HepG2 (cell line): ENCODE data around the gene WBP1. TPM values are rescaled to one million over a fixed set of nuclear protein-coding genes. Genes with fewer than 3 reads are reported as not detected.

ENCODE experiments used
- BRD4 ChIP-seq: sonication (generic); formaldehyde crosslinking; IDR thresholded peaks from 2 replicates; pipeline ENCODE4 v1.4.0; 2020; ENCODE audit warnings: missing genetic modification reagents
- CENPBD1 ChIP-seq: sonication (generic); formaldehyde crosslinking; IDR thresholded peaks from 2 replicates; pipeline ENCODE4 v1.8.0; 2022; ENCODE audit warnings: missing genetic modification reagents, low read depth, mild to moderate bottlenecking, borderline replicate concordance
- EED ChIP-seq: sonication (generic); formaldehyde crosslinking; IDR thresholded peaks from 2 replicates; pipeline ENCODE4 v1.5.0; 2020; ENCODE audit warnings: mild to moderate bottlenecking, missing genetic modification reagents
- ETV6 ChIP-seq: sonication (generic); formaldehyde crosslinking; conservative IDR thresholded peaks from 2 replicates; pipeline ENCODE4 v1.4.0; 2020; ENCODE audit warnings: missing genetic modification reagents
- IKZF1 ChIP-seq: fragments of 450-650 bp; IDR thresholded peaks from 2 replicates; pipeline ENCODE4 v1.7.1; 2016
- IKZF4 ChIP-seq: sonication (generic); formaldehyde crosslinking; IDR thresholded peaks from 2 replicates; pipeline ENCODE4 v1.5.1; 2020; ENCODE audit warnings: borderline replicate concordance, mild to moderate bottlenecking, low read depth, missing genetic modification reagents; ENCODE audit errors: not compliant biosample characterization
- KDM2A ChIP-seq: sonication (generic); formaldehyde crosslinking; IDR thresholded peaks from 2 replicates; pipeline ENCODE4 v1.4.0; 2020; ENCODE audit warnings: low read depth, missing genetic modification reagents, borderline replicate concordance
- KLF12 ChIP-seq: sonication (generic); formaldehyde crosslinking; IDR thresholded peaks from 2 replicates; pipeline ENCODE4 v1.4.0; 2020; ENCODE audit warnings: missing genetic modification reagents, borderline replicate concordance
- MED8 ChIP-seq: sonication (generic); formaldehyde crosslinking; IDR thresholded peaks from 2 replicates; pipeline ENCODE4 v1.8.1; 2023; ENCODE audit warnings: mild to moderate bottlenecking, missing genetic modification reagents; ENCODE audit not compliant: insufficient replicate concordance
- NFATC3 ChIP-seq: sonication (generic); formaldehyde crosslinking; IDR thresholded peaks from 2 replicates; pipeline ENCODE4 v1.5.1; 2020; ENCODE audit warnings: mild to moderate bottlenecking, missing genetic modification reagents
- TARDBP ChIP-seq: sonication (generic); formaldehyde crosslinking; IDR thresholded peaks from 2 replicates; pipeline ENCODE4 v1.8.0; 2022; ENCODE audit warnings: mild to moderate bottlenecking, missing genetic modification reagents
- TFAP4 ChIP-seq: sonication (generic); IDR thresholded peaks from 2 replicates; pipeline ENCODE4 v1.6.1; 2016; ENCODE audit warnings: low read depth, borderline replicate concordance
- THAP7 ChIP-seq: sonication (generic); formaldehyde crosslinking; IDR thresholded peaks from 2 replicates; pipeline ENCODE4 v1.8.1; 2023; ENCODE audit warnings: mild to moderate bottlenecking, missing genetic modification reagents
- WIZ ChIP-seq: sonication (generic); formaldehyde crosslinking; IDR thresholded peaks from 2 replicates; pipeline ENCODE4 v1.5.1; 2020; ENCODE audit warnings: mild to moderate bottlenecking, missing genetic modification reagents
- ZBTB2 ChIP-seq: sonication (generic); formaldehyde crosslinking; IDR thresholded peaks from 2 replicates; pipeline ENCODE4 v1.8.0; 2022; ENCODE audit warnings: low read depth, missing genetic modification reagents
- ZFP41 ChIP-seq: sonication (generic); formaldehyde crosslinking; IDR thresholded peaks from 2 replicates; pipeline ENCODE4 v1.4.0; 2020; ENCODE audit warnings: mild to moderate bottlenecking, missing genetic modification reagents, borderline replicate concordance
- ZMYM3 ChIP-seq: sonication (generic); formaldehyde crosslinking; IDR thresholded peaks from 2 replicates; pipeline ENCODE4 v1.5.1; 2020; ENCODE audit warnings: mild to moderate bottlenecking, missing genetic modification reagents
- ZNF264 ChIP-seq: sonication (generic); formaldehyde crosslinking; IDR thresholded peaks from 2 replicates; pipeline ENCODE4 v1.4.0; 2020; ENCODE audit warnings: missing genetic modification reagents
- ZNF3 ChIP-seq: IDR thresholded peaks from 2 replicates; pipeline ENCODE4 v1.7.0; 2017; ENCODE audit warnings: inconsistent platforms
- ZNF432 ChIP-seq: sonication (generic); formaldehyde crosslinking; IDR thresholded peaks from 2 replicates; pipeline ENCODE4 v1.5.0; 2020; ENCODE audit warnings: missing genetic modification reagents, mild to moderate bottlenecking, borderline replicate concordance
- ZNF558 ChIP-seq: sonication (generic); formaldehyde crosslinking; IDR thresholded peaks from 2 replicates; pipeline ENCODE4 v1.9.0; 2022; ENCODE audit warnings: mild to moderate bottlenecking, missing genetic modification reagents, borderline replicate concordance
- ZNF597 ChIP-seq: sonication (generic); formaldehyde crosslinking; IDR thresholded peaks from 2 replicates; pipeline ENCODE4 v1.5.0; 2020; ENCODE audit warnings: missing genetic modification reagents
- ZNF615 ChIP-seq: sonication (generic); formaldehyde crosslinking; IDR thresholded peaks from 2 replicates; pipeline ENCODE4 v1.5.0; 2020; ENCODE audit warnings: mild to moderate bottlenecking, missing genetic modification reagents, borderline replicate concordance
- ZNF691 ChIP-seq: sonication (generic); formaldehyde crosslinking; IDR thresholded peaks from 2 replicates; pipeline ENCODE4 v1.4.0; 2020; ENCODE audit warnings: missing genetic modification reagents, low read depth, mild to moderate bottlenecking, borderline replicate concordance
- ZNF878 ChIP-seq: sonication (generic); formaldehyde crosslinking; IDR thresholded peaks from 2 replicates; pipeline ENCODE4 v1.8.1; 2023; ENCODE audit warnings: mild to moderate bottlenecking, missing genetic modification reagents, moderate library complexity
- polyA plus RNA-seq, 8 experiments: library from polyadenylated mRNA; depleted of rRNA in 3 of 8; stranded (reverse) in 7 of 8; unstranded in 1 of 8; fragments of >200 nt; fragmentation: Illumina TruSeq in 4 of 8; extraction: Trizol in 4 of 8; gene quantifications; 2 replicates each; pipeline versions ENCODE4 v1.2.1 to v1.2.3, GENCODE V29; 2011 to 2016; ENCODE audit warnings: low read depth in 4 of 8, missing spikeins in 1 of 8, mixed read lengths in 1 of 8; ENCODE audit not compliant: insufficient read depth in 1 of 8
- total RNA-seq, 5 experiments: library from RNA; depleted of rRNA; stranded (reverse); fragments of >200 nt; fragmentation: Illumina TruSeq; extraction: Trizol; gene quantifications; 2 replicates each; pipeline ENCODE4 v1.2.3, GENCODE V29; 2016; ENCODE audit warnings: low read depth in 1 of 5

The WBP1 gene
- total and polyA plus RNA-seq, 2 of the 13 experiments (the other 11 are each of a cell fraction or from before 2014, with no cell fraction given): 38.8 to 85.7 TPM

- TF ChIP-seq ZNF597 (CRISPR knock-in tag) (no peak), THAP7 (CRISPR knock-in tag) (peak; percentile 60; the same call in 1 of the 2 replicates), ZNF878 (no peak), MED8 (CRISPR knock-in tag) (no peak), ZNF432 (CRISPR knock-in tag) (no peak), TARDBP (CRISPR knock-in tag) (peak; percentile 31; the same call in 1 of the 2 replicates), BRD4 (CRISPR knock-in tag) (no peak), ETV6 (CRISPR knock-in tag) (no peak), ZNF3 (no peak), KLF12 (CRISPR knock-in tag) (no peak), ZNF558 (CRISPR knock-in tag) (no peak), KDM2A (CRISPR knock-in tag) (peak; percentile 60; the same call in 1 of the 2 replicates), ZNF264 (CRISPR knock-in tag) (no peak), IKZF4 (CRISPR knock-in tag) (peak; percentile 17), ZBTB2 (CRISPR knock-in tag) (no peak), IKZF1 (no peak), ZNF615 (CRISPR knock-in tag) (no peak), CENPBD1 (CRISPR knock-in tag) (no peak), WIZ (CRISPR knock-in tag) (no peak), ZMYM3 (no peak), ZNF691 (CRISPR knock-in tag) (no peak), TFAP4 (no peak), EED (CRISPR knock-in tag) (no peak), NFATC3 (0 out of 2 replicates have a peak, but pooled peaks have one; percentile 45), ZFP41 (no peak)
Observed at GRCh38 chr2:74501335-74502071, 43.3 kb downstream of the WBP1 start (continued).
